HUDEP-2 (cell line): ENCODE results near the gene ATRNL1.
"Not testable (repeated sequence)": the region's sequence is repeated elsewhere in the genome, so short reads cannot be mapped to it uniquely, and the experiment has no call there.

Experiments used
- DNase-seq, 76 experiments: peaks; one replicate each; lab custom pipeline; 2025; ENCODE audit not compliant: unreplicated experiment in 76 of 76; lab: John Stamatoyannopoulos, UW

The ATRNL1 gene

DNA sequence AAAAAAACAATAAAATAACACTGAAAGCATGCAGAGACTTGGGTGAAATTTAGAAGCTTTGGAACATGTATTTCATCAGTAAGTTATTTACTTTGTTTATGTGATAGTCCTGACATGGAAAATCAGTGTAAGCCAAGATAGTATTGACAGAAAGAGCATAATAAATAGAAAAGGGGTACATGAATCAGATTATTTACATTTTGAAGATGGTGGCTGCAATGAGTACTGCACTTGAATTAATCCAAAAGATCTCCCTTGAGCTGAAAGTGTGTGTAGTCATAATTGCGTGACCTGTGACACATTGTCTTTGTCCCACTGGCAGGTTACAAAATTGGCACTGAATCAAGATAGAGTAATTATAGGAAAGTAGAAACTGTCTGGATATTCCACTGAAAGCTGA lies 617.0 kb downstream of the ATRNL1 start:
- no peak for DNase-seq

DNA sequence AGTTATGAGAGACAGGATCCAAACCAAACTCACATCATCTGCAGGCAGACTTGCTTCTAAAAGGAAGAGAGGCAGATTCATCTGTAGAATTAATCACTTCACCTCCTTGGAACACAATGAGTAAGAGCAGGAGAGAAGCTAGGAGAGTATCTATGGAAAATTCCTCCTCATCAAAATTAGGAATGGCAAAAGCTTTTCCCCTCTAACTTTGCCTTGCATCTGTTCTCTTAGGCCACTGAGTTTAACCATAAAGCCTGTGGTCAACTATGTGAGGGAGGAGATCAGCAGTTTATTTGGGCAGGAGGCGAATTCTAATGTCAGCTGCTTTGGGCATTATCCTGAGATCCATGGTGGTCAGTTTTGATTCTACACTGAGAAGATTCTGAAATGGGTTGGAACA lies 618.1 kb downstream of the ATRNL1 start:
- no peak for DNase-seq

DNA sequence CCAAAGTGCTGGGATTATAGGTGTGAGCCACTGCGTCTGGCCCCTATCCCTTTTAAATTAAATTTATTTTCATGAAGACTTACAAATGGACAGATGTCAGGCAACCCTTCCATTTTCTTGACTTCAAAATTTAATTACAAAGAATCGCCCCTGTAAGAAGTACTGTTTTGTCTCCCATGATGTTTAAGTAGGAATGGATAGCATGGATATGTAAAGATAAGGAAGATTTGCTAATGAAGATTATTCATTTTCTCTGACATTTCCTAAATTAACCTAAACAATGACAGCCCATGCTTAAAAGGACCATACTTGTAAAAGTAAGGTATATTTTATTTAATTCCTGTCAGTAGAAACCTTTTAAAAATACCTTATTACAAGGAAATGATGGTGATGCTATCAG lies 627.0 kb downstream of the ATRNL1 start:
- no peak for DNase-seq

DNA sequence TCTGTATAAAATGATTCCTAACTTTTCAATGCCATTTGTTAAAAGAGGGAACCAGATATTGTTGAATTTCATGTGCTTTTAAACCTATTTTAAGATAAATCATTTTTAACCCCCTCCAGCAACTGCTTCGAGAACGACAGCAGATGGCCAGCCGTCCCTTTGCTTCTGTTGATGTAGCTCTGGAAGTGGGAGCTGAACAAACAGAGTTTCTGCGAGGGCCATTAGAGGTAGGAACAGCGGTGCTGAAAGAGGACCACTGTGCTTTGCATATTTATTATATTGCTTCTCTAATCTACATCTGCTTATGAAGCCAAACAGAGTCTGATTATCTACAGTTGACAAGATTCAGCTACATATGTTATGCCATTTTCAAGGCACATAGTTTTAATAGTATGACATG lies 634.0 kb downstream of the ATRNL1 start:
- DNase-seq = no peak

DNA sequence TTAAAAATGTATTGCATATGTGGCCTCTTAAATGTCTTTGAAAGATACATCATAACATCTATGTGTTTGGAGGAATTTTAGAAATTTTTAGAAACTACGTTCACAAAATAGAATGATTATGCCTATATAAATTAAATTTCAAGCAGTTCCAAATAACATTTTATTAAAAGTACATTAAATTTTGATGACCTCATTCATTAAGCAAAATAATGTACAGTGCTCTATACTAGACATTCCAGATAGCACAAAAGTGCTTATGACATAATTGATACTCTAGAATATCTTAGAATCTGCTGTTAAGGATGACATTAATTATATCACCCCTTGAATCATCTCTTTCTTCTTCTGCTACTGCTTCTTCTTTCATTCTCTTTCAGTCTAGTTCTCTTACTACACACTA lies 650.9 kb downstream of the ATRNL1 start:
- DNase-seq = no peak

DNA sequence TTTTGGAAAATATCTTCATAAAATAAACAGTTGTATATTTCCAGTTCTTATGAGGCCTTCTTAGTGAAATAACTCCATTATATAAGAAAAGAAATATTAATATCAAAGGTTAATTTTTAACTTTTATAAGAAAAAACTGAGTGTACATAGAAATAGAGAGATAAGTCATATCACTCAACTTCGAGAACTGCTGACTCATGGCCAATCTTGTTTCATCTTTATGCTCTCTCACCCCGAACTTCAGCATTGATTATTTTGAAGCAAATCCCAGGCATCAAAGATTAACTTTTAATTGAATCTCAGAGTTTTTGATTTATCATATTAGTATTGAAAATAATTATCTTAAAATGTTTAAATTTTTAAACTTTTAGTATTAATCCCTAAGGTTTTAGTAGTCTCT lies 652.8 kb downstream of the ATRNL1 start:
- no peak for DNase-seq

DNA sequence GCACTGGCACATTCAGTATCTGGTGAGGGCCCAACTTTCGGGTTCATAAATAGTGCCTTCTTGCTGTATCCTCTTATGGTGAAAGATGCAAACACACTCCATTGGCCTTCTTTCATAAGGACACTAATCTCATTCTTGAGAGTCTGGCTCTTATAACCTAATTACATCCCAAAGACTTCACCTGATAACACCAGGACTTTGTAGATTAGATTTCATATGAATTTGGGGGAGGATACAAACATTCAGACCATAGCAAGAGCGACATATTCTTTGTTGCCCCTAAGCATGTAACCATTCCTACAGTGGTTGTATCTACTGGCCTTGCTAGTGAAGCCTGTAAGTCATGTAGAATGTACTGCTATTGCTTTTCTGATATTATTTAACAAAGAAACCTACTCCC lies 654.6 kb downstream of the ATRNL1 start:
- no peak for DNase-seq

DNA sequence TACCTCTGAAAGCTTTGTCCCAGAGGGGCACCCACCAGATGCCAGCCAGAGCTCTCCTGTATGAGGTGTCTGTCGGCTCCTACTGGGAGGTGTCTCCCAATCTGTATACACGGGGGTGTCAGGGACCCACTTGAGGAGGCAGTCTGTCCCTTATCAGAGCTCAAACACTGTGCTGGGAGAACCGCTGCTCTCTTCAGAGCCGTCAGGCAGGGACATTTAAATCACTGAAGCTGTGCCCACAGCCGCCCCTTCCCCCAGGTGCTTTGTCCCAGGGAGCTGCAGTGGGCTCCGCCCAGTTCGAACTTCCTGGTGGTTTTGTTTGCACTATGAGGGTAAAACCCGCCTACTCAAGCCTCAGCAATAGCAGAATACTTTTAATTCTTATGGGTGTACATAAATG lies 665.3 kb downstream of the ATRNL1 start:
- not testable (repeated sequence) for DNase-seq

DNA sequence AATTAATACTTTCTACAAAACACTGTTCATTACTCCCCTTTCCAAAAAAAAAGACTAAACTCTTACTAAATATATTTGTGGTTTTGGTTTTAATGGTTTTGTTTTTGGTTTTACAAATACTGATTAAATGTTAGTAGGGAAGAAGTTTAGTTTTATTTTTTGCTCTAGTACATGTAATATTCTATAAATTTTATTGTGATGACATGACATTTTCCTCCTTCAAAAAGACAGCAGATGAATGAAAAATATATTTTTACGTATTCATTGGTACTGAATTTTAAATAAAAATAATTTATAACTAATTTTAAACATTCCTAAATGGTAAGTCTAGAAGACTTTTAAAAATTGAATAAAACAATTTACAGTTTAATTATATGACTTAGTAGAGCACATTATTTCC lies 667.0 kb downstream of the ATRNL1 start:
- no peak for DNase-seq

DNA sequence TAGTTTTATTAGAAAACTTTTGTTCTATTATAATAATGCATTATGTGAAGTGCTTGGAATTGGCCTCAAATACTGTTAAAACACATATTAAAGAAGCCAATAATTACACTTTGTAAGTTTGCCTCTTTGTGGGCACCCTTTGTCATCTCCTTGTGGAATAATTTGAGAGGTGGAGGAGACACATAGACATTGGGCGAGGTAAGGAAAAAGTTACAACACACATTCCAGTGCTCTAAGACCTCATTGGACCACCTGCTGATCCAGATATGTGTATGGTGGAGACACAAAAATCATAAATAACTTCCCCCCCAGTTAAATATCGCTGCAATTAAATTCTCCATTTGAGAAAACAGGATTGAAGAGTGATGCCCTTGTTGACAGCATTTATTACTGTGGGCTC lies 668.0 kb downstream of the ATRNL1 start:
- no peak for DNase-seq

DNA sequence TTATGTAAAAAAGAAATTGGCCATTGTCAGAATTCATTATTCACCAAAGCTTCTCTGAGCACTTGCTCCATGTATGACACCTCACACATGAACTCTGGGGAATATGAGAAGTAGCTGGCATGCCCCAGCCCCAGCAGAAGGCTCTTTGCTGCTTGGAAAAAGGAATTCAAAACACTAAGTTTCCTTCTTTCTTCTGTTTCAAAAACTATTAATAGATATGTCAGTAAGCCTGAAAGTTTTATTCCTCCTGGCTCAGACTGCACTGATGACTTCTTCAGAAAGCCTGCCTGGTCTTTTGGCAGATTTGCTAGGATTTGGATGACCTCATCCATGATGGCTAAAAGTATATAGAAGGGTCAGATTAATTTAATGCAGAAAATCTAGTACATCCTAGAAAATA lies 668.9 kb downstream of the ATRNL1 start:
- no peak for DNase-seq

DNA sequence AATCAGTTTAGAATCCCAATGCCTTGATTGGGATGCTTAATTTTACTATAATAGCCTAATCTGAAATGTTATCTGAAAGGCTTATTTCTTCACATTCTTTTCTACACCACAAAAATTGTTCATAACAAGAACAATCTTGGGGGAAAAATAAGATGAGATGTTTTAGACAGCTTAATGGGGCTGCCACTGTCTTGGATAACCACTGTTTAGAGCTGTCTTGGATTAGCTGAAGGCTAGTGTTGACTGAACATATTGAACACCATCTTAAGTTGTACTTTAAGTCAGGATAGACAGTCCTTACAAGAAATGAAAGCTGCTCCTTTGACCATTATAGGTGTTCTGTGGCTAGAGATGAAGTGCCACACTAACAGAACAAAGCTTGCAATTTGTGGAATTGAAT lies 678.6 kb downstream of the ATRNL1 start:
- no peak for DNase-seq

DNA sequence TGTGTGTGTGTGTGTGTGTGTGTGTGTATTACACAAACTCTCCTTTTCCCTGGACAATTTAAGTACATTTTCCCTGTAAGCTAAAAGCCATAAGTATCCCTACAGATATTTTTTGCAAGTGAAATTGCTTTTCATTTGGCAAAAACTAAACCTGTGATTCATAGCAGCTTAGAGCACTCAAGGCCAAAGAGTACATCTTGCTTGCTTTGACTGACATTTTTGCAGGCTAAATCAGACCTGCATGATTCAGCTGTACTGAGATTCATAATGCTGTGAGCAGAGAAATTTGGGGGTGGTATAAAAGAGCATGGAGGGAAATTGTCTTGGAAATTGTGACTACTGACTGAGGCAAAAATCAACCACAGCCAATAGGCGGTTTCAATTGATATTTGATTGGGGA lies 679.4 kb downstream of the ATRNL1 start:
- DNase-seq = no peak

DNA sequence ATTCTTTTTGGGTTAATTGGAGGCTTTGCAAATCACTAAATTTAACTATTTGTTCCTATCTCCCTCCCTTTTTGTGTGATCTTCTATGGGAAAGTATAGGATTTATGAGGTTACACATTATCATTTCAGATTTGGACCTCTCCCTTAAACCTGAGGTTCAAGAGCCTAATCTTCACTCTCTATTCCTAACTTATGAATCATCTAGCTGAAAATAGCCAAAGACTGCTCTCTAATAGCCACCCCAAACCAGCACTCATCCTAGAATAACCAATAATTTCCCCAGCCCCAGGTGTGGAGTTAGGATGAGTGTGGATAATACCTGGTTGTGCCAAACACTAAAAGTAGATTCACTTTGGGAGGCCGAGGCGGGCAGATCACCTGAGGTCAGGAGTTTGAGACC lies 680.7 kb downstream of the ATRNL1 start:
- DNase-seq = no peak

DNA sequence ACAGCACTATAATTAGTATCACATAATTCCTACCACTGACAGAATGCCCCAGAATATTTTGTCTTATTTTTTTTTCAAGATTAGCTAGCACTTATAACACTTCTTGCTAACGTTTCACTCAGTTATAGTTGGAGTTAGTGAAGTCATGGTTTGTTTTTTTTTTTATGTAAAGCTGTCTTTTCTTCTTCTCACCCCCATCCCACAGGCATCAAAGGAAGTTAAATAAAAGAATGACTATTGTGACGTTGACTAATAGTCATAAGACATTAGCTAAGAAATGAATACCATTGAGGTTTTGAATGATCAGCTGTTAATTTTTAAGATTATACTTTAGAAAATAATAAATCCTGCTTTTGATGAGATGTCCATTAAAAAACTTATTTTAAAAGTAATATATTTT lies 681.6 kb downstream of the ATRNL1 start:
- DNase-seq = no peak

DNA sequence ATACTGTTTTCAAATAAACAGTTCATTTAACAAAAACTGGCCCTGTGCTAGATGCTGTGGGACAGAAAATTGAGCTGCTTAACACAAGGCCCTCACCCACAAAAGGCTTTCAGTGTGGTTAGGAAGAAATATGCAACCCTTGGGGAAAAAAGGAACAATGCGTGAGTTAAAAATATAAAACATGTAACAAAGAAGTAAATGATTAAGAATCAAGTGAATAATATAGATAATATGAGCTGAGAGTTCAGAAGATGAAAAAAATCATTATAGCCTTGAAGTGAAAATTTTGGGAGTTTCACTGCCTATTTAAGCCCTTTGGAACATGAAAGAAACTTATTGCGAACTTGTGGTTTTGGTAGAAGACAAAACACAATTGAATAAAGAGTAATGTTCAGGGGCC lies 684.5 kb downstream of the ATRNL1 start:
- no peak for DNase-seq

DNA sequence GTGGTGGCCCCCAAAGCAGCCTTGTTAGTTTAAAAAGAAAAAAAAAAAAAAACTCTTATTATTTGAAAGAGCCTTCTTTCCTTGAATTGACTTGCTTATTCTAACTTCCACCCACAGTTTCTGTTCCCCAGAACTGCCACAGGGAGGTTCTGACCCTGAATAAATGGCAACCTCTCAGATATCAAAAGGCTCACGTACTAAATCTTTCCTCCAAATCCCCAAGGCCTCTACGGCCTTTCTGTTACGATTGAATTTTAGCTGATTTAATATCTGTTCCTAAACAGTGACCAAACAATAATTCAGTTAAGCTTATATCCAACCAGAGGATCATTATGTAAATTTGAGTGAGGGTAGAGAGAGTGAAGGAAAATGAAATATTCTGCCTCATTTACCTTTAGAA lies 697.1 kb downstream of the ATRNL1 start:
- no peak for DNase-seq

DNA sequence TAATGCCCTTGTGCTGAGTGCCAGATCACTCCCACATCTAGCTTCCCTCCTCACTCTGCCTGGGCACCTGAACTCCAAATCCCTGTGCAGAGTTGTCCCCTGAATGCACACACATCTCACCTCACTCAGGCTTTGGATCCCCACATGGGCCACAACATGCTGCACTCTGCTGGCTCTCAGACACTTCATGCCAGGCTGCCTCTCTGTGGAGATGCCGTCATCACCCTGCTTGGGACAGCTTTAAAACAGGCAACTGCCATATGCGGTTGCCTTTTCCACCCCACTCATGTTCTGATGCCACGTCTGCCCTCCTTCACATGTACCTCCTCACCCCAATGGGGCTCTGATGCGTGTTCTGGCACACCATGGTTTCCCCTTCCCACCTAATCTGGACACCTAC lies 702.8 kb downstream of the ATRNL1 start:
- no peak for DNase-seq

DNA sequence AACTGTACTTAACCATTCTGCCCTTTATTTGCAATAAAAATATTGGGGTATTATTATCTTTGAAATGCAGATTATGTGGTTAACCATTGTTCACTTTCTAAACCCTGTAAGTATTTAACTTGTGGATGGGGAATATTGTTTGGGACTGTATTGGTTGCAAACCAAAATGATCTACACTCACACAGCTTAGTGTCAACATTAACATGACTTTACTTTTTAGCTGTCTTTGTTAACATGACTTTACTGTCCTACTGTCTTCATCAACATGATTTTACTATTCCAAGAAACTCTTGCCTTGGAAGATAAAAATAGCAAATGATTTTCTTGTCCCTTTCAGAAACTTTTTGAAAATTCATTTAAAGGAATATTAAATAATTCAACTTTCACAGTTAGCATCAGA lies 708.3 kb downstream of the ATRNL1 start:
- no peak for DNase-seq

DNA sequence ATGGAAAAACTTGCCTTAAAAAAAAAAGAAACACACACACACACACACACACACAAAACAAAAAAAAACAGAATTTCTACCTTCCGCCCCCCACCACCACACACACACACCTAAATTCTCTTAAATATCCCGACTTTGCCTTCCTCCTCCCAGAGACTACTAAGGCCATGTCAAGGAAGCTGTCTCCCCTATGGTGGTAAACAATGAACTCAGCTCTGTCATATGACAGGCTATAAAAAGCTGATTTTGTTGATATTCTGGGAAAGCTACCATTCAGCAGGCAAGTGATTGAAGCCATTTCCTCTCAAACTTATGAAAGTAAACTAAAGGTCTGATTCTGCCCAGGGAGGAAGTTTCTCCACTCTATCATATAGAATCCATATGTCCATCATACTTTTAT lies 708.8 kb downstream of the ATRNL1 start:
- DNase-seq = no peak

DNA sequence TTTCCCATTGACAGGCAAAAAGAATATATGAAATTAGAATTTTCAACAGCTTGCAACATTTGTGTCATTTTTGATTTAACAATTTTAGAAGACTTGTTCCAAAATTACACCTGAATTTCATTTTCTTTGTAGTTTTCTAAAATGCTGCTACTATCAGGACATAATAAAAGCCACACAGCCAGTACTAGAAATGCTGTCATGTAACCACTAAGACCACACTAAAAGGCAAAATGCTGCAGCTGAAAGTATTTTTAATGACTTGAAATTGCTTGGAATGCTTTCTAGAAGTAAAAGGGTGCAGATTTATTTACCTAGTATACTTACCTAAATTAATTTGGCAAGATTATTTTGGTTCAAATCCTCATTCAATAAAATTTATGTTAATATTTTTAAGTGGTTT lies 709.7 kb downstream of the ATRNL1 start:
- DNase-seq = no peak

DNA sequence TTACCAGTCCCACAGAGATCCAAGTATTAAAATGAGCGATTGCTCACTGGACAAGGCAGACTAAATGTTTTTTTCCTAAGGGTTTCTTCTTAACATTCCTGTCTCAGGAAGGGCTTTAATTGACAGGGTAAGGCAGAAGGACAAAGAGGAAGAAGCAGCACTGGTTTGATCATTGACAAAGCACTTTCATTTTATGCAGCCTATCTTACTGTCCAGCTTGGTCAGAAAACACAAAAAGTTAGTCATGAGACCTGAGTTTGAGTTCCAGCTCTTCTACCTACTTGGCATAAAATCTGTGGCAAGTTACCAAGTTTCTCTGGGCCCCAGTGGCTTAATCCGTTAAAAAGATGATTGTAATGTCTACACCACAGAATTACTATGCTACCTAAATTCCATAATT lies 721.4 kb downstream of the ATRNL1 start:
- DNase-seq = no peak

DNA sequence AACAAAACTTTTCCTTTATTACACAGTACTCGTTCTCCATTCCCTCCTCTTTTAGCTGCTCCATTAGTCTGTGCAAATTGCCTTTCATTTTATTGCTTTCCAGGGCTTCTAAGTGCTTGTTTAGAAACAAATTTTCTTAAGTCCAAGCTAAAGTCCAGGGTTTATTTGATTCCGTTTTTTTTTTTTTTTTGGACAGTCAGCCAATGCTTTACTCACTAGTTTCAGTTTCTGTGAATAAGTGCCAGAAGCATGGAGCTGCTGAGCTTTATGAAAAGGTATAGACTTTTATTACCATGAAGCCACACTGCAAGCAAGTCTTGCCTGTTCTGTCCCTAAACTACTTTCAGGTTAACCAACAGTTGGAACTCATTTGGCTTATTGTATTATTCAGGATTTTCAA lies 724.8 kb downstream of the ATRNL1 start:
- DNase-seq = no peak

DNA sequence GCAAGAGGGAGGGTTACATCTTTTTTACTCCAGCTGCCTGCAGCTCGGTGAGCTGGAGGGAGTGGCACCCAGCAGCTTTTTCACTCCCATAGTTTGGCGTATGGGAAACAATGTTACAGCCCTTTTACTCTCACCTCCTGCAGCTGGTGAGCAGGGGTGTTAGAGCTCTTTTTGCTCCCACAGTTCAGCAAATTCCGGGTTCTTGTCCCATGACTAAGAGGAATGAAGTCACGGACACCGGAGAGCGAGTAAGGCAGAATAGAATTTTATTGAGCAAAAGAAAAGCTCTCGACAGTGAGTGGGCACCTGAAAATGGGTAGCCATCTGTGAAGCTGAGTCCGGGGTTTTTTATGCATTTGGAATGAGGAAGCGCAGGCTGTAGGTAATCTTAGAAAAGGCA lies 733.2 kb downstream of the ATRNL1 start:
- no peak for DNase-seq
